CD4-positive, alpha-beta T cell treated with Interleukin-6 at 100 ng/mL for 8 hours (primary cell): ENCODE measurements around the gene NAA25.
"Not testable (repeated sequence)": the region's sequence is repeated elsewhere in the genome, so short reads cannot be mapped to it uniquely, and the experiment has no call there.

Experiments
- DNase-seq: peaks from one replicate; pipeline ENCODE4 v3.0.0-alpha.2; 2020; ENCODE audit warnings: mixed read lengths, low spot score

NAA25 gene

DNA sequence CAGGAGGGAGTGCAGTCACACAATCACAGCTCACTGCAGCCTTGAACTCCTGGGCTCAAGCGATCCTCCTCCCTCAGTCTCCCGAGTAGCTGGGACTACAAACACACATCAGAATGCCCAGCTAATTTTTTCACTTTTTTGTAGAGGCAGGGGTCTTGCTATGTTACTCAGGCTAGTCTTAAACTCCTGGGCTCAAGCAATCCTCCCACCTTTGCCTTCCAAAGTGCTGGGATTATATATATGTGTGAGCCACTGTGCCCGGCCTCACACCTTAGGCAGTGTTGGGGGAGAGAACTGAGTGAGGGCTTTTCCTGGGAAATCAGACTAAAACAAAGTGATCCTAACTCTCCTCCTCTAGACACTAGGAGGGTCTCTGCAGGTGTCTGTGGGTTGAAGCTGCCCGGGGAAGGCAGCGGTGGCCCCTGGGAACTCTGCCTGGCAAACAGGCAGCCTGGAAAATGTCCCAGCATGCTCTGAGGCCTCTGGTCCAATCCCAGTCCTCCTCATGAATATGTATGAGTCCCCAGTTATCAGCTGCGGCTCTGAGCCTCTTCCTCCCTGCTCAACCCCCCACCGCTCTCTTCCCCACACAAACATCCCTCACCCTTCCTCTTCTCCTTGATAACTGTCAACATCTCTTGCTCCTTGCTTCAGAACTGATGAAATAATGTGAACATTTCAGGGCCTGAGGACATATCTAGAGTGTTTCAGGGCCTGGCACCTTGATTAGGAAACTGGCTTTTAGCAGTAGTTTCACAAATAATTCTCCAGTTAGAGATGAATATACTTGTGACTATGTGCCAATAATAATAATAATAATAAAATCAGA, 7.9 kb upstream of the NAA25 start:
- peak; percentile 7 for DNase-seq

- DNase-seq, result no peak
Observed at GRCh38 chr12:112115259-112116045, 6.9 kb upstream of the NAA25 start.

DNA sequence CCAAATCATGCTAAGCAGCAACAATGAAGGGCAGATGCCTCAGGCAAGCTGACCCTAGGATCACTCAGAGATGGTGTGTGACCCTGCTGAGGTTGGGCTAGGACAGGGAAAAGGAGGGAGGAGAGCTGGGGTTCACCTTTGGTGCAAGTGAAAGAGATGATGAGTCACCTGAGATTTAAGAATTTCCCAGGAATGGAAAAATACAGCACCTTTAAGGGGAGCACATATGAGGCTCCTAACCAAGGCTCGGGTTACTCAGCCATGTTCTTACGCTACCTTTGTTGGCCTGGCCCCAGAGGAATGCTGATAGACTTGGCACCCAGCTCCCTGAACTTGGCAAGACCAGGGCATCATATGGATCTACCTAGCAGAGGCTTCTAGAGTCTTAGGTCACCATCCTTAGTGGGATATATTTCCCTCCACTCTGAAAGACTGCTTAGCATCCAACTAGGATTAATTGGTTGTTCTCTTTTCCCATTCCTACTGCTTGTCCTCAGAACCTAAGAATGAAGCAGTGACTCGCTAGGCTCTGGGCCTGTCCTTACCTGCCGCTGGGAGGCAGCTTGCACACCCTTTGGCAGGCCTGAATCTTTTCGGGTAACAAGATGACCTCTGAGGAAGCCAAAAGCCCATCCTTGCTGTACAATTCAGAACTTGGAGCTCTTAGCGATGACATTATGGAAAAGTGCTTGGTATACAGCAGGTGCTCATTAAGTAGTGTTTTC, 4.0 kb upstream of the NAA25 start:
- no peak for DNase-seq

GRCh38 chr12:112111931-112112330, 3.3 kb upstream of the NAA25 start:
- DNase-seq, result no peak

DNA sequence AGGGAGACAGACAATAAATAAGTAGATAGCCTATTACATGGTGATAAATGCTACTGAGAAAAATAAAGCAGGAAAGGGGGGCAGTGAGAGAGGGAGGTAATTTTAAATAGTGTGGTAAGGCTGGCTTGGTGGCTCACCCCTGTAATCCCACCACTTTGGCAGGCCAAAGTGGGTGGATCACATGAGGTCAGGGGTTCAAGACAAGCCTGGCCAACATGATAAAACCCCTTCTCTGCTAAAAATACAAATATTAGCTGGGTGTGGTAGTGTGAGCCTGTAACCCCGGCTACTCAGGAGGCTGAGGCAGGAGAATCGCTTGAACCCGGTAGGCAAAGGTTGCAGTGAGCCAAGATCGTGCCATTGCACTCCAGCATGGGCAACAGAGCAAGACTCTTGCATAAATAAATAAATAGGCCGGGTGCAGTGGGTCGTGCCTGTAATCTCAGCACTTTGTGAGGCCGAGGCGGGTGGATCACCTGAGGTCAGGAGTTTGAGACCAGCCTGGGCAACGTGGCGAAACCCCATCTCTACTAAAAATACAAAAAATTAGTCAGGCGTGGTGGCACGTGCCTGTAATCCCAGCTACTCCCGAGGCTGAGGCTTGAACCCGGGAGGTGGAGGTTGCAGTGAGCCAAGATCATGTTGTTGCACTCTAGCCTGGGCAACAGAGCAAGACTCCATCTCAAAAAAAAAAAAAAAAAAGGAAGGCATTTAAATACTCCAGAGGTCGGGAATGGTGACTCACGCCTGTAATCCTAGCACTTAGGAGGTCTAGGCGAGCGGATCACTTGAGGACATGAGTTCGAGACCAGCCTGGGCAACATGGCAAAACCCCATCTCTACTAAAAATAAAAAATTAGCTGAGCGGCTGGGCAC, 2.4 kb upstream of the NAA25 start:
- not testable (repeated sequence) for DNase-seq

GRCh38 chr12:112107306-112108201, 1.0 kb downstream of the NAA25 start:
- DNase-seq, result no peak

GRCh38 chr12:112105891-112106290, 2.7 kb downstream of the NAA25 start:
- no peak for DNase-seq

GRCh38 chr12:112103758-112104503, 4.7 kb downstream of the NAA25 start:
- DNase-seq, result no peak

DNA sequence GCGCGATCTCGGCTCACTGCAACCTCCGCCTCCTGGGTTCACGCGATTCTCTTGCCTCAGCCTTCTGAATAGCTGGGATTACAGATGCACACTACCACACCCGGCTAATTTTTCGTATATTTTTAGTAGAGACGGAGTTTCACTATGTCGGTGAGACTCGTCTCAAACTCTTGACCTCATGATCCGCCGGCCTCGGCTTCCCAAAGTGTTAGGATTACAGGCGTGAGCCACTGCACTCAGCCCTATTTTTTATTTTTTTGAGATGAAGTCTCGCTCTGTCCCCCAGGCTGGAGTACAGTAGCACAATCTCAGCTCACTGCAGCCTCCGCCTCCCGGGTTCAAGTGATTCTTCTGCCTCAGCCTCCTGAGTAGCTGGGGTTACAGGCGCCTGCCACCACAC, 5.8 kb downstream of the NAA25 start:
- DNase-seq, result not testable (repeated sequence)

DNA sequence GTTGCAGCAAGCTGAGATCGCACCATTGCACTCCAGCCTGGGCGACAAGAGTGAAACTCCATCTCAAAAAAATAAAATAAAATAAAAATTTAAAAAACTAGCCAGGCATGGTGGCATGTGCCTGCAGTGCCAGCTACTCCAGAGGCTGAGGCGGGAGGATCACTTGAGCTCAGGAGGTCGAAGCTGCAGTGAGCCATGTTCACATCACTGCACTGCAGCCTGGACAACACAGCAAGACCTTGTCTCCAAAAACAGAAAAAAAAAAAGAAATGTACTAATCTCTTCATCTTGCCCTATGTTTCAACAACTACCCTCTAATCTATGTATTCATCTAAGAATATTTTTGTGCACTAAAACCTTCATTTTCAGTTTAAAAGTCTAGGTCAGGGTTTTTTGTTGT, 6.5 kb downstream of the NAA25 start:
- DNase-seq, result no peak

- DNase-seq, result not testable (repeated sequence)
Observed at GRCh38 chr12:112100500-112100899, 8.1 kb downstream of the NAA25 start.

GRCh38 chr12:112097641-112098040, 10.9 kb downstream of the NAA25 start:
- DNase-seq, result no peak

GRCh38 chr12:112096667-112097066, 11.9 kb downstream of the NAA25 start:
- no peak for DNase-seq

DNA sequence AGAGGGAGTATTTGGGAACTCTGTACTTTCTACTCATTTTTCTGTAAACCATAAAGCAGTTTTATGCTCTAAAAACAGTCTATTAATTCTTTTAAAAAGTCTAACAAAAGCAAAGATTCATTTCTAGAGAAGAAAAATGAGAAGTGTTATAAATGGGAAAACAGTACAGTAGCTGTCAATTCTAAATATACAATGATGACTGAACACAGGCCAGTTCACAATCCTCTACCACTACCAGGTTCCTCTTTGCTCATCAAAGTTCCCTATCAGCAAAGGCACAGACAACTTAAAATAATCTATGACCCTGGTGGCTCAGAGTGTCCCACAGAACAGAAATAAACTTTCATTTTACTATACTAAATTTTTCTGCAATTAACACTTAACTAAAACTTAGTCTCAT, 12.5 kb downstream of the NAA25 start:
- DNase-seq, result no peak

DNA sequence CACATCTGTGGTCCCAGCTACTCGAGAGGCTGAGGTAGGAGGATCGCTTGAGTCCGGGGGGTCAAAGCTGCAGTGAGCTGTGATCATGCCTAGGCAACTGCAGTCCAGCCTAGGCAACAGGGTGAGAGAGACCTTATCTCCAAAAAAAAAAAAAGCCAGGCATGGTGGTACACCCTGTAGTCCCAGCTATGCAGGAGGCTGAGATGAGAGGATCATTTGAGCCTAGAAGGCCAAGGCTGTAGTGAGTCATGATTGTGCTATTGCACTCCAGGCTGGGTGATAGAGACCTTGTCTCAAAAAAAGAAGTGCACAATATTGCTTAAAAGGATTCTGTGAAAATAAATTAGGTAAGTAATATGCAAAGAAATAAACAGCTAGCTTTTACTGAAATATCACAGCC, 17.0 kb downstream of the NAA25 start:
- DNase-seq, result no peak

DNA sequence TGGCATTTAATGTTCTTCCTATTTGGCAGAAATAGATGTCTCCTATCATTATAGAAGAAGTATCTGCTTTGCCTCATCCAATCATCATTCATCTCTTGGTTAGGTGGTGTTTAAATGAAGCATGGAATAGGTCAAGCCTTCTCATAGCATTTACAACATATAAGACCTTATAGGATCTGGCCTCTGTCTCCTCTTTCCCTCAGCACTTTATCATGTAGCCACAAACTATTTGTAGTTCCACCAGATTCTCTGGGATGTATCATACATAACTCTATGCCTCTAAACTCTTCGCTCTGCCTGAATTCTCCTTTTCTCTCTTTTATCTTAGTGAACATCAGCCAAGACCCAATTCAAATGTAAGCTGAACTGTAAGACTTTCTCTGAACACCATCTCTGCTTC, 20.7 kb downstream of the NAA25 start:
- no peak for DNase-seq

DNA sequence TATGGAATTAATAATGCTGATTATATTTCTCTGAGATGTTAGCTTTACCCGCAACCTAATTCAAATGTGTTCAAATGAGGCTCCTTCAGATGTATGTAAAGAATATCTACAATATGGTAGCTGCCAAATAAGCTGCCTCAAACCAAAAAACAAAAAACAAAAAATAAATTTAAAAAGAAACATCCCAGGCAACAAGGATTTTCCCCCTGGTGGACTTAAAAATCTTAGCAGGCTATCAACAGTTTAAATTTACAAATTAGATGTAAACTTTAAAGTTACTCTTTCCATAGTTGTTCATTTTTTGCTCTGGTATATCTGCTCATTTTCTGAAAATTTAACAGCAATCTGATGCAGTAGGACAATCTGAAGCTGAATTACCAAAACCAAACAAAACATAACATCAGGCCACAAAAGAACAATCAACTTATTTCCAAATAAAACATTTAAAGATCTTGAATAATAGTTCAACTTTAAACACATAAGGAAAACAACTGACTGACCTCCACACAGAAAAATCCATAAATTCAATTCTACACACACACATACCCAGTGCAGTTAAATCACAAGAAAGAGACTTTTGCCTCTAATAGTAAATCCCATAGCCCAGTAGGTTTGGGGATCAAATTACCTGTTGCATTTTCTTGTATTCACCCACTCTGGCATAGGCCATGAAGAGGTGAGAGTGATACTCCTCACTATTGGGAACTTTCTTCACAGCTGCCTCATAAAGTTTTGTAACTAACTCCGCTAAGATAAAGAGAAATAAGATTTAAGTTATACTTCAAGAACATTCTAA, 21.3 kb downstream of the NAA25 start:
- DNase-seq, result no peak

- DNase-seq, result no peak
Observed at GRCh38 chr12:112066566-112066965, 42.0 kb downstream of the NAA25 start.

DNA sequence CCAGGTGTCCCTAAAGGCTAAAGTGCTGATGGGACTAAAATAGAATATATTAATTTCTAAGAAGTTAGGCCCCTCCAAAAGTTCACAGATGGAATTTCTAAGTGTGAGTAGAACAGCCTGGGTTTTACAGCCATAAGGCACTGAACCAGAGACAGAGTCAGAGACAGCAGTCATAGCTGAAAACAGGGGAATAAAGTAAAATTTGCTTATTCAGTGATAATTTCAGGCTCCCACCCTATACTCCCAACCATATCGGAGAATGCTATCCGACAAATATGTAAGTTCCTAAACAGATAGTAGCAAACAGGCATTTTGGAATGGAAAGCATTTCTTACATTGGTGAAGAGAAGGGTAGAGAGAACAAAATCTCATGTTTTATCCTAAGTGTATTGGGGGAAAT, 45.3 kb downstream of the NAA25 start:
- DNase-seq, result no peak
